Gastroesophageal sphincter (tissue), 4 donors: ENCODE results near the gene SPINT4. TPM values are rescaled to one million over a fixed set of nuclear protein-coding genes. Genes with fewer than 3 reads are reported as not detected.

Source experiments
- ATAC-seq: fragments of 150-250 bp; one replicate; pipeline ENCODE4 v1.9.1; 2016; ENCODE audit warnings: mild to moderate bottlenecking, moderate library complexity
- H3K27ac ChIP-seq, 4 donors: fragments of 200-600 bp; sonication (generic) in 3 of 4; 1 replicate in 3 of 4; 2 replicates in 1 of 4; pipeline ENCODE4 v1.5.1; 2016 to 2019
- H3K27me3 ChIP-seq: fragments of 200-600 bp; sonication (generic); one replicate; pipeline ENCODE4 v1.5.1; 2019
- H3K36me3 ChIP-seq, 2 donors: fragments of 200-600 bp; sonication (generic); one replicate each; pipeline ENCODE4 v1.5.1; 2019; ENCODE audit warnings: control low read depth in 1 of 2
- H3K4me1 ChIP-seq, 3 donors: fragments of 200-600 bp; sonication (generic); 1 replicate in 2 of 3; 2 replicates in 1 of 3; pipeline ENCODE4 v1.5.1; 2016 to 2019; ENCODE audit warnings: control low read depth in 2 of 3
- H3K4me3 ChIP-seq, 2 donors: fragments of 200-600 bp; sonication (generic); one replicate each; pipeline ENCODE4 v1.5.1; 2019; ENCODE audit warnings: mild to moderate bottlenecking in 1 of 2, moderate library complexity in 1 of 2
- H3K9me3 ChIP-seq, 3 donors: fragments of 200-600 bp; sonication (generic); one replicate each; pipeline ENCODE4 v1.5.1; 2017 to 2019; ENCODE audit warnings: control low read depth in 2 of 3
- EP300 ChIP-seq: sonication (generic); formaldehyde crosslinking; IDR thresholded peaks from one replicate; pipeline ENCODE4 v1.6.1; 2017; ENCODE audit warnings: antibody characterized with exemption, mild to moderate bottlenecking
- POLR2A ChIP-seq, 2 donors: fragments of 450-650 bp; IDR thresholded peaks; one replicate each; pipeline ENCODE4 v1.6.1; 2017; ENCODE audit warnings: antibody characterized with exemption in 2 of 2, mild to moderate bottlenecking in 2 of 2, moderate library complexity in 1 of 2
- POLR2AphosphoS5 ChIP-seq: sonication (generic); formaldehyde crosslinking; IDR thresholded peaks from one replicate; pipeline ENCODE4 v1.6.1; 2017; ENCODE audit warnings: antibody characterized with exemption
- WGBS, 2 donors: methylation state at CpG; one replicate each; pipeline ENCODE4 v1.1.5; 2018; ENCODE audit warnings: low coverage in 1 of 2; 5-methylcytosine and 5-hydroxymethylcytosine counted together
- total RNA-seq, 4 donors: library from RNA; depleted of rRNA; stranded (reverse); fragments of >200 nt; gene quantifications; one replicate each; pipeline ENCODE4 v1.1.0, GENCODE V29; 2016
- TF ChIP-seq, protein P1 (sequence below), 4 experiments: fragments of 200-600 bp in 2 of 4; fragments of 450-650 bp in 2 of 4; sonication (generic) in 1 of 4; IDR thresholded peaks; one replicate each; pipeline ENCODE4 v1.5.1; 2017 to 2019; ENCODE audit warnings: antibody characterized with exemption in 4 of 4, mild to moderate bottlenecking in 2 of 4, moderate library complexity in 2 of 4

Gene SPINT4
- total RNA-seq, 4 donors from 2014 or later, result not detected

DNA sequence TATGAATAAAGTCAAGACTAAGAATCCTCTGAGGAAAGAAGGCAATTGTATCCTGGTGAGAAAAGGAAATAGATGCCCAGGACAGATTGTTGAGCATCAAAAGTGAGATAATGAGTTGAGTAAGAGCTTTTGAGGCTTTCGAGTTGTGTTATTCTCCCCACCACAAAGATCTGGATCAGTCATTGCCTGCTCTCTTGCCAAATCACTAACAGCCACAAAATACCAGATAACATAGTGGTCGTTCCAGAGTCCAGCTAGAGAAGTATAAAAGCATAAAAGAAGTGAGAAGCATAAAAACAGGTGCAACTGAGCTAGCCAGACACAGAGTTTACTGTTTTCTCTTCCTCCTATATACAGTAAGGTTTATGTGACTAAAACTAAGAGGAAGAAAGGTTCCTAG is 4.9 kb downstream of the SPINT4 start:
- peaks cover 7% of the 10 kb centered on the region for H3K27me3 ChIP-seq
- no peak overlapping the region for H3K27ac ChIP-seq
- 28 to 63% methylated on average over 2 of the region's 2 CpGs for WGBS, 2 donors
- no peak for ATAC-seq
- H3K4me3 ChIP-seq, result no peak overlapping the region
- H3K36me3 ChIP-seq, result no peaks in the 10 kb centered on the region
- H3K9me3 ChIP-seq, result peaks cover 0 to 11% (median 0%) of the 10 kb centered on the region in 3 donors
- no peaks in the 10 kb centered on the region for H3K4me1 ChIP-seq
- no peak for TF ChIP-seq POLR2A (IDR thresholded peaks at IDR 0.05)
- TF ChIP-seq POLR2AphosphoS5, result no peak
- TF ChIP-seq EP300, result no peak
- TF ChIP-seq, protein P1, sequence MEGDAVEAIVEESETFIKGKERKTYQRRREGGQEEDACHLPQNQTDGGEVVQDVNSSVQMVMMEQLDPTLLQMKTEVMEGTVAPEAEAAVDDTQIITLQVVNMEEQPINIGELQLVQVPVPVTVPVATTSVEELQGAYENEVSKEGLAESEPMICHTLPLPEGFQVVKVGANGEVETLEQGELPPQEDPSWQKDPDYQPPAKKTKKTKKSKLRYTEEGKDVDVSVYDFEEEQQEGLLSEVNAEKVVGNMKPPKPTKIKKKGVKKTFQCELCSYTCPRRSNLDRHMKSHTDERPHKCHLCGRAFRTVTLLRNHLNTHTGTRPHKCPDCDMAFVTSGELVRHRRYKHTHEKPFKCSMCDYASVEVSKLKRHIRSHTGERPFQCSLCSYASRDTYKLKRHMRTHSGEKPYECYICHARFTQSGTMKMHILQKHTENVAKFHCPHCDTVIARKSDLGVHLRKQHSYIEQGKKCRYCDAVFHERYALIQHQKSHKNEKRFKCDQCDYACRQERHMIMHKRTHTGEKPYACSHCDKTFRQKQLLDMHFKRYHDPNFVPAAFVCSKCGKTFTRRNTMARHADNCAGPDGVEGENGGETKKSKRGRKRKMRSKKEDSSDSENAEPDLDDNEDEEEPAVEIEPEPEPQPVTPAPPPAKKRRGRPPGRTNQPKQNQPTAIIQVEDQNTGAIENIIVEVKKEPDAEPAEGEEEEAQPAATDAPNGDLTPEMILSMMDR (IDR thresholded peaks at IDR 0.05), result no peak

DNA sequence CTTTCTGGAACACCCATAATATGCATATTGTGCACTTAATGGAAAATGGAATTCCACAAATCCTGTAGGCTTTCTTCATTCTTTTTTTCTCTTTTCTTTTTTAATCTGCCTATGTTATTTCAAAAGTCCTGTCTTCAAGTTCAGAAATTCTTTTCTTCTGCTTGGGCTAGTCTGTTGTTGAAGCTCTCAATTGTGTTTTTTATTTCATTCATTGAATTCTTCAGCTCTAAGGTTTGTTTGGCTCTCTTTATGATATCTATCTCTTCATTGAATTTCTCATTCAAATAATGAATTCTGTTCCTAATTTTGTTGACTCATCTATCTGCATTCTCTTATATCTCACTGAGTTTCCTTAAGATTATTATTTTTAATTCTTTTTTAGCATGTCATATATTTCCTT is 10.1 kb downstream of the SPINT4 start:
- ATAC-seq, result no peak

DNA sequence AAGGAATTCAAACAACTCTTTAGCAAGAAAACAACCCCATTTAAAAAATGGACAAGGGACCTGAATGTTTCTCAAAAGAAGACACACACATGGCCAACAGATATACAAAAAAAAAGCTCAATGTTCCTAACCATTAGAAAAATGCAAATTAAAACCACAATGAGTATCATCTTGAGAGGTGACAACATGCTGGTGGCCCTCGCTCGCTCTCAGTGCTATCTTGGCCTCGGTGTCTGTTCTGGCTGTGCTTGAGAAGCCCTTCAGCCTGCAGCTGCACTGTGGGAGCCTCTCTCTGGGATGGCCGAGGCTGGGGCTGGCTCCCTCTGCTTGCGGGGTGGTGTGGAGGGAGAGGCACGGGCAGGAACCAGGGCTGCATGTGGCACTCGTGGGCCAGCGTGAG is 13.4 kb downstream of the SPINT4 start:
- TF ChIP-seq POLR2A (IDR thresholded peaks at IDR 0.05), result no peak
- TF ChIP-seq, protein P1 (IDR thresholded peaks at IDR 0.05), result no peak
- no peak for TF ChIP-seq EP300
- no peak for TF ChIP-seq POLR2AphosphoS5
- no peak for ATAC-seq

More for the DNA sequence above, 10.1 kb downstream of the SPINT4 start:
- Histone ChIP-seq H3K4me3 (no peak overlapping the region), H3K27me3 (no peaks in the 10 kb centered on the region), H3K27ac (no peak overlapping the region), H3K4me1 (no peaks in the 10 kb centered on the region), H3K36me3 (no peaks in the 10 kb centered on the region), H3K9me3 (peaks cover 0 to 26% (median 0%) of the 10 kb centered on the region in 3 donors)
- no peak for TF ChIP-seq EP300

DNA sequence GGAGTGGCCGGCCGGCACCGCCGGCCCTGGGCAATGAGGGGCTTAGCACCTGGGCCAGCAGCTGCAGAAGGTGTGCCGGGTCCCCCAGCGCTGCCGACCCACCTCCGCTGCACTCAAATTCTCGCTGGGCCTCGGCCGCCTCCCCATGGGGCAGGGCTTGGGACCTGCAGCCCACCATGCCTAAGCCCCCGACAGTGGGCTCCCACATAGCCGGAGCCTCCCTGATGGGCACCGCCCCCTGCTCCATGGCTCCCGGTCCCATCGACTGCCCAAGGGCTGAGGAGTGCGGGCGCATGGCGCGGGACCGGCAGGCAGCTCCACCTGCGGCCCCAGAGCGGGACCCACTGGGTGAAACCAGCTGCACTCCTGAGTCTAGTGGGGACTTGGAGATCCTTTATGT is 13.8 kb downstream of the SPINT4 start:
- Histone ChIP-seq H3K36me3 (no peaks in the 10 kb centered on the region), H3K27ac (no peak overlapping the region), H3K9me3 (peaks cover 0 to 25% (median 0%) of the 10 kb centered on the region in 3 donors), H3K27me3 (no peaks in the 10 kb centered on the region), H3K4me3 (no peak overlapping the region), H3K4me1 (no peaks in the 10 kb centered on the region)
- TF ChIP-seq POLR2A (IDR thresholded peaks at IDR 0.05), result no peak
- no peak for ATAC-seq
- no CpG with 5 or more reads among the region's 23 CpGs for WGBS, 2 donors

More for the DNA sequence above, 13.4 kb downstream of the SPINT4 start:
- Histone ChIP-seq H3K4me1 (no peaks in the 10 kb centered on the region), H3K36me3 (no peaks in the 10 kb centered on the region), H3K4me3 (no peak overlapping the region), H3K27me3 (no peaks in the 10 kb centered on the region), H3K9me3 (peaks cover 0 to 26% (median 0%) of the 10 kb centered on the region in 3 donors), H3K27ac (no peak overlapping the region)
- WGBS, 2 donors, result 60 to 100% methylated on average over 2 to 3 of the region's 8 CpGs

DNA sequence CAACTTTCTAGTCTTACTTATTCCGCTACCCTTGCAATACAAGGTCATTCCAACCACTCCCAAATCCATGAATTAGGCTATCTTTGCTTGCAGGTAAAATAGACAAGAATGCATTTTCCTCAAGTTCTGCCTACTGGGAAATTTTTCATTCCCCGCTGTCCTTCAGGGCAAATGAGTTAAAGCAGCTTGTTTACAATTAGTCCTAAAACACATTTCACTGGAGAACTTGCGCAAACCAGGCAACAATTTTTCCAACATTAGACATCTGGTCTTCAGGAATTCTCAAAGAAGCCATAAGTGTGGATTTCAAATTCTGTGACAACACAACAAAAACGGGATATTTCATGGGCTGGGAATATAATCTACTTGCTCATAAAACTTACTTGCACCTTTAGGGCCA is 20.4 kb downstream of the SPINT4 start:
- WGBS, 2 donors, result 80 to 100% methylated on average over 1 to 4 of the region's 4 CpGs
- ATAC-seq, result no peak
- TF ChIP-seq EP300 (no peak), POLR2AphosphoS5 (no peak), POLR2A (IDR thresholded peaks at IDR 0.05) (no peak)
- TF ChIP-seq, protein P1 (IDR thresholded peaks at IDR 0.05), result no peak
- H3K36me3 ChIP-seq, result no peaks in the 10 kb centered on the region
- peaks cover 3% of the 10 kb centered on the region for H3K27me3 ChIP-seq
- H3K4me3 ChIP-seq, result no peak overlapping the region
- H3K4me1 ChIP-seq, result no peaks in the 10 kb centered on the region
- no peaks in the 10 kb centered on the region for H3K9me3 ChIP-seq
- H3K27ac ChIP-seq, result no peak overlapping the region

DNA sequence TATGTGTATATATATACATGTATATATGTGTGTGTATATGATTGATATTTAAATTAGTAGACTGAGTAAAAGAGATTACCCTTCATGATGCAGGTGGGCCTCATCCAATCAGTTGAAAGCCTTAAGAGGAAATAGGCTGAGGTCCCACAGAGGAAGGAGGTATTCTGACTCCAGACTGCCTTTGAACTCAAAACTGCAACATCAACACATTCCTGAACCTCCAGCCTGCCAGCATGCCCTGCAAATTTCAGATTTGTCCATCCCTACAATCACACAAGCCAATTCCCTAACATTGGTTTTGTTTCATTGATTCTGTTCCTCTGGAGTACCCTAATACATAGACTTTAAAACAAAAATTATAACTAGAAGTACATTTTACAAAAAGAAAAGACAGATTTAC is 22.9 kb downstream of the SPINT4 start:
- TF ChIP-seq, protein P1 (IDR thresholded peaks at IDR 0.05), result no peak
- TF ChIP-seq EP300 (no peak), POLR2A (IDR thresholded peaks at IDR 0.05) (no peak), POLR2AphosphoS5 (no peak)
- Histone ChIP-seq H3K9me3 (no peaks in the 10 kb centered on the region), H3K27ac (no peak overlapping the region), H3K36me3 (no peaks in the 10 kb centered on the region), H3K4me1 (no peaks in the 10 kb centered on the region), H3K4me3 (no peak overlapping the region), H3K27me3 (peaks cover 10% of the 10 kb centered on the region)
- no peak for ATAC-seq
